GM12878 (cell line): ENCODE results near the gene ZSWIM6. TPM values are rescaled to one million over a fixed set of nuclear protein-coding genes. Genes with fewer than 3 reads are reported as not detected.

Experiments
- ATAC-seq: fragments of 200-7000 bp; cut with Tn5 transposase; 3 replicates; pipeline ENCODE4 v1.9.1; 2020; ENCODE audit warnings: mild to moderate bottlenecking, moderate library complexity
- BruUV-seq: library from RNA; stranded (reverse); fragments of 400-500 nt; replicated peaks from 2 replicates; lab custom pipeline; 2021; lab: Mats Ljungman, UMichigan
- CTCF ChIA-PET: fragments of 300-600 bp; sonication (Branson Sonifier 250); formaldehyde crosslinking; extraction: SDS; loops from one replicate; lab custom pipeline; 2021; ENCODE audit warnings: inconsistent platforms; lab: Yijun Ruan, JAX
- POLR2A ChIA-PET: fragments of 350-600 bp; formaldehyde crosslinking; extraction: SDS; loops from one replicate; lab custom pipeline; 2021; ENCODE audit warnings: inconsistent platforms; lab: Charles Lee
- RAD21 ChIA-PET: fragments of 300-600 bp; sonication (Branson Sonifier 250); formaldehyde crosslinking; loops from one replicate; lab custom pipeline; 2023; ENCODE audit warnings: antibody characterized with exemption; ENCODE audit not compliant: unreplicated experiment; lab: Charles Lee
- SMC1A ChIA-PET: fragments of 300-600 bp; sonication (Branson Sonifier 250); formaldehyde crosslinking; loops from one replicate; lab custom pipeline; 2023; ENCODE audit not compliant: unreplicated experiment, uncharacterized antibody; lab: Charles Lee
- DNase-seq: peaks from one replicate; pipeline ENCODE4 v3.0.0-alpha.2; 2011; ENCODE audit warnings: low read depth, low spot score
- FAIRE-seq: peaks from 3 replicates; lab custom pipeline; 2011; peaks lifted over from hg19 to GRCh38; lab: Jason Lieb, UNC
- H2AFZ ChIP-seq: 2 replicates; pipeline ENCODE4 v1.6.0; 2011; ENCODE audit warnings: low read depth, low read length, control low read depth; ENCODE audit not compliant: control insufficient read depth
- H3K27ac ChIP-seq: 2 replicates; pipeline ENCODE4 v1.5.1; 2011; ENCODE audit warnings: control low read depth; ENCODE audit not compliant: control insufficient read depth, insufficient read depth
- H3K27me3 ChIP-seq, 2 experiments: replicated peaks in 1 of 2; 2 replicates each; pipeline versions ENCODE4 v1.6.0 to v1.6.1; 2011; ENCODE audit warnings: low read length in 1 of 2; ENCODE audit not compliant: control insufficient read depth in 2 of 2, insufficient read depth in 2 of 2
- H3K36me3 ChIP-seq, 2 experiments: 2 replicates each; pipeline ENCODE4 v1.5.1; 2011; ENCODE audit warnings: low read length in 1 of 2; ENCODE audit not compliant: control insufficient read depth in 2 of 2, insufficient read depth in 2 of 2
- H3K4me1 ChIP-seq: 2 replicates; pipeline ENCODE4 v1.6.1; 2011; ENCODE audit warnings: mild to moderate bottlenecking, low read length, moderate library complexity, mixed read lengths; ENCODE audit not compliant: control insufficient read depth, insufficient read depth
- H3K4me2 ChIP-seq: 2 replicates; pipeline ENCODE4 v1.6.0; 2011; ENCODE audit warnings: control low read depth; ENCODE audit not compliant: control insufficient read depth, insufficient read depth
- H3K4me3 ChIP-seq: fragments of 200-600 bp; sonication (generic); 2 replicates; pipeline ENCODE4 v1.5.1; 2016
- H3K79me2 ChIP-seq: 2 replicates; pipeline ENCODE4 v1.6.0; 2011; ENCODE audit warnings: low read length; ENCODE audit not compliant: control insufficient read depth, insufficient read depth
- H3K9ac ChIP-seq: 2 replicates; pipeline ENCODE4 v1.8.0; 2011; ENCODE audit warnings: low read length, control low read depth, mixed read lengths; ENCODE audit not compliant: control insufficient read depth, insufficient read depth
- H3K9me3 ChIP-seq: replicated peaks from 3 replicates; pipeline ENCODE4 v1.5.1; 2011; ENCODE audit warnings: mild to moderate bottlenecking, low read length; ENCODE audit not compliant: control insufficient read depth, insufficient read depth
- H4K20me1 ChIP-seq: 2 replicates; pipeline ENCODE4 v1.6.0; 2011; ENCODE audit not compliant: control insufficient read depth, insufficient read depth
- JUNB ChIP-seq: IDR thresholded peaks from 2 replicates; pipeline ENCODE4 v1.6.1; 2016; ENCODE audit warnings: antibody characterized with exemption, mild to moderate bottlenecking
- WGBS: methylation state at CpG from one replicate; pipeline ENCODE4 v1.1.6; 2016; ENCODE audit warnings: low lambda C conversion rate; ENCODE audit not compliant: insufficient replicate concordance, insufficient coverage; ENCODE audit errors: missing lambda C conversion rate; 5-methylcytosine and 5-hydroxymethylcytosine counted together
- in situ Hi-C: fragments of 300-500 bp; cut with MboI; formaldehyde crosslinking; loops from 9 replicates; pipeline ENCODE4 v1.14.3; 2018; ENCODE audit warnings: mixed read lengths
- intact Hi-C: fragments of 100-400 bp; cut with micrococcal nuclease; formaldehyde crosslinking; loops from one replicate; pipeline ENCODE4 v1.14.2; 2022; ENCODE audit not compliant: unreplicated experiment
- polyA plus RNA-seq, 11 experiments: library from polyadenylated mRNA; depleted of rRNA in 4 of 11; unstranded in 6 of 11; stranded (reverse) in 5 of 11; fragments of >200 nt; fragmentation: Nextera tagmentation in 4 of 11; fragmentation: Illumina TruSeq in 1 of 11; extraction: Ambion mirVana in 4 of 11; extraction: Trizol in 1 of 11; gene quantifications; 1 replicate in 1 of 11; 2 replicates in 10 of 11; pipeline versions ENCODE4 v1.2.1 to v1.2.3, GENCODE V29; 2011 to 2016; ENCODE audit warnings: inconsistent platforms in 2 of 11, missing spikeins in 2 of 11, low read depth in 1 of 11
- total RNA-seq, 4 experiments: library from RNA; depleted of rRNA in 3 of 4; stranded (reverse); fragments of >200 nt in 3 of 4; fragmentation: Illumina TruSeq in 1 of 4; extraction: Trizol in 1 of 4; gene quantifications; 2 replicates each; pipeline versions ENCODE4 v1.2.1 to v1.2.3, GENCODE V29; 2013 to 2021
- TF ChIP-seq, protein P1 (sequence below): IDR thresholded peaks from 2 replicates; pipeline ENCODE4 v1.6.1; 2012; ENCODE audit warnings: improper control_type of control experiment, low read depth, low read length; ENCODE audit not compliant: insufficient replicate concordance

Gene ZSWIM6
- total and polyA plus RNA-seq, 10 of the 15 experiments (the other 5 are each of a cell fraction or from before 2014, with no cell fraction given): 0.53 to 6.2 (median 3.4) TPM

DNA sequence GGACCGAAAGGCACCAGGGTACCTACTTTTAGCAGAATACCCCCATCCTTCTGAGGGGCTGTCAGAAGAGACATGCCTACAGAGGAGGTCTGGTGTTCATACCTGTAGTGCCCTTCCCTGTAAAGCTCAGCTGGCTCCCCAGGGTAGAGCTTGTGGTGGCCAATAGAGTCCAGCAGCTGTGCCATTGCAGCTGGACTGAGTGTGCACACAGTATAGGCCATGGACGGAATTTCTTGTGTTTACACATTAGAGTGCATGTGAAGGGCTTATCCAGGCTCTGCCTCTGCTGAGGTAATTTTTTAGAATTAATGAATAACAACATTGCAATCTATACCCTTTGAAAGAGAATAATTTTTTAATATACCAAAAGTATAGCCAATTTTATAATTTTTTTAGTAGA lies 191.0 kb downstream of the ZSWIM6 start:
- H3K4me3 ChIP-seq: no peak overlapping the region
- intact Hi-C loops (no loop called here), in situ Hi-C loops (no loop called here)
- no peak for ATAC-seq
- ChIA-PET RAD21 (no interaction called here), POLR2A (no interaction called here), CTCF (interaction anchor here (0.6 to 1.1 kb wide), 3 partner anchors 15 to 322 kb away, joined by 3 read pairs; no protein-coding TSS in a partner anchor), SMC1A (no interaction called here)
- no peaks in the 10 kb centered on the region for H3K27me3 ChIP-seq
- no peak overlapping the region for H3K9ac ChIP-seq
- no peak overlapping the region for H3K27ac ChIP-seq
- H3K4me2 ChIP-seq: no peak overlapping the region
- H3K36me3 ChIP-seq: no peaks in the 10 kb centered on the region
- no peaks in the 10 kb centered on the region for H3K4me1 ChIP-seq
- TF ChIP-seq, protein P1, sequence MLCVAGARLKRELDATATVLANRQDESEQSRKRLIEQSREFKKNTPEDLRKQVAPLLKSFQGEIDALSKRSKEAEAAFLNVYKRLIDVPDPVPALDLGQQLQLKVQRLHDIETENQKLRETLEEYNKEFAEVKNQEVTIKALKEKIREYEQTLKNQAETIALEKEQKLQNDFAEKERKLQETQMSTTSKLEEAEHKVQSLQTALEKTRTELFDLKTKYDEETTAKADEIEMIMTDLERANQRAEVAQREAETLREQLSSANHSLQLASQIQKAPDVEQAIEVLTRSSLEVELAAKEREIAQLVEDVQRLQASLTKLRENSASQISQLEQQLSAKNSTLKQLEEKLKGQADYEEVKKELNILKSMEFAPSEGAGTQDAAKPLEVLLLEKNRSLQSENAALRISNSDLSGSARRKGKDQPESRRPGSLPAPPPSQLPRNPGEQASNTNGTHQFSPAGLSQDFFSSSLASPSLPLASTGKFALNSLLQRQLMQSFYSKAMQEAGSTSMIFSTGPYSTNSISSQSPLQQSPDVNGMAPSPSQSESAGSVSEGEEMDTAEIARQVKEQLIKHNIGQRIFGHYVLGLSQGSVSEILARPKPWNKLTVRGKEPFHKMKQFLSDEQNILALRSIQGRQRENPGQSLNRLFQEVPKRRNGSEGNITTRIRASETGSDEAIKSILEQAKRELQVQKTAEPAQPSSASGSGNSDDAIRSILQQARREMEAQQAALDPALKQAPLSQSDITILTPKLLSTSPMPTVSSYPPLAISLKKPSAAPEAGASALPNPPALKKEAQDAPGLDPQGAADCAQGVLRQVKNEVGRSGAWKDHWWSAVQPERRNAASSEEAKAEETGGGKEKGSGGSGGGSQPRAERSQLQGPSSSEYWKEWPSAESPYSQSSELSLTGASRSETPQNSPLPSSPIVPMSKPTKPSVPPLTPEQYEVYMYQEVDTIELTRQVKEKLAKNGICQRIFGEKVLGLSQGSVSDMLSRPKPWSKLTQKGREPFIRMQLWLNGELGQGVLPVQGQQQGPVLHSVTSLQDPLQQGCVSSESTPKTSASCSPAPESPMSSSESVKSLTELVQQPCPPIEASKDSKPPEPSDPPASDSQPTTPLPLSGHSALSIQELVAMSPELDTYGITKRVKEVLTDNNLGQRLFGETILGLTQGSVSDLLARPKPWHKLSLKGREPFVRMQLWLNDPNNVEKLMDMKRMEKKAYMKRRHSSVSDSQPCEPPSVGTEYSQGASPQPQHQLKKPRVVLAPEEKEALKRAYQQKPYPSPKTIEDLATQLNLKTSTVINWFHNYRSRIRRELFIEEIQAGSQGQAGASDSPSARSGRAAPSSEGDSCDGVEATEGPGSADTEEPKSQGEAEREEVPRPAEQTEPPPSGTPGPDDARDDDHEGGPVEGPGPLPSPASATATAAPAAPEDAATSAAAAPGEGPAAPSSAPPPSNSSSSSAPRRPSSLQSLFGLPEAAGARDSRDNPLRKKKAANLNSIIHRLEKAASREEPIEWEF: no peak
- TF ChIP-seq JUNB: no peak
- H3K79me2 ChIP-seq: no peaks in the 10 kb centered on the region
- no peak for FAIRE-seq
- 73% methylated on average over 2 of the region's 2 CpGs for WGBS
- no peak overlapping the region for H2AFZ ChIP-seq
- no peaks in the 10 kb centered on the region for H4K20me1 ChIP-seq
- BruUV-seq: no TSS peak
- no peak for DNase-seq
- no peaks in the 10 kb centered on the region for H3K9me3 ChIP-seq
